ENCODE measurements around the gene CATSPERD. TPM values are rescaled to one million over a fixed set of nuclear protein-coding genes. Genes with fewer than 3 reads are reported as not detected.

The CATSPERD gene
- total and polyA plus RNA-seq, 9 of the 15 experiments (the other 6 are each of a cell fraction or from before 2014, with no cell fraction given) = not detected

GRCh38 chr19:5696196-5697021, 24.0 kb upstream of the CATSPERD start:
- 91% methylated on average over 20 of the region's 42 CpGs for WGBS (ENCODE audit: insufficient coverage, low coverage, missing lambda C conversion rate)
- Histone ChIP-seq H3K27me3 (ENCODE audit: control insufficient read depth in 2 of 2, insufficient read depth in 2 of 2, low read length in 2 of 2) (no peaks in the 10 kb centered on the region), H3K9me1 (ENCODE audit: control insufficient read depth, insufficient read depth, low read length) (peaks cover 17% of the 10 kb centered on the region), H2AFZ (ENCODE audit: low read depth, low read length) (no peak overlapping the region), H3K36me3 (ENCODE audit: control insufficient read depth, insufficient read depth, low read length) (peaks cover 98% of the 10 kb centered on the region), H3K9me3 (replicated peaks; ENCODE audit: control insufficient read depth, insufficient read depth, low read depth, low read length) (no peaks in the 10 kb centered on the region), H3K4me1 (replicated peaks in 1 of 2; ENCODE audit: control insufficient read depth in 2 of 2, insufficient read depth in 2 of 2, low read length in 2 of 2) (peaks cover 14 to 74% of the 10 kb centered on the region in 2 experiments), H3K9ac (ENCODE audit: insufficient read depth in 1 of 2, low read depth in 2 of 2, low read length in 2 of 2) (no peak overlapping the region; a peak in 1 of 4 replicates), H3K4me2 (ENCODE audit: insufficient read depth, low read length) (no peak overlapping the region), H3K79me2 (ENCODE audit: control insufficient read depth, insufficient read depth, low read length) (peaks cover 59% of the 10 kb centered on the region), H3K27ac (ENCODE audit: extremely low read depth, low read depth, low read length) (no peak overlapping the region), H3K4me3 (no peak overlapping the region), H4K20me1 (replicated peaks; ENCODE audit: control insufficient read depth, insufficient read depth, low read length) (peaks cover 57% of the 10 kb centered on the region)
- DNase-seq (ENCODE audit: extremely low read depth in 1 of 4, low spot score in 3 of 4) (no peak), FAIRE-seq (no peak), ATAC-seq (no peak)
- ChIA-PET POLR2A (interaction anchor here (0.6 to 1.7 kb wide), 4 partner anchors 10 to 22 kb away, joined by 3 to 6 read pairs (median 4); no protein-coding TSS in a partner anchor), CTCF (ENCODE audit: low intra/inter-chr PET ratio) (no interaction called here)
- intact Hi-C loops (cut with micrococcal nuclease) (no loop called here), in situ Hi-C loops (cut with MboI) (no loop called here)
- no TSS peak for BruUV-seq (replicated peaks)
- TF ChIP-seq SUPT5H (IDR thresholded peaks at IDR 0.05) (0 out of 2 replicates have a peak, but pooled peaks have one; percentile 22), RUNX1 (IDR thresholded peaks at IDR 0.05; ENCODE audit: low read depth) (no peak), FOS (IDR thresholded peaks at IDR 0.05; ENCODE audit: extremely low read depth, insufficient read length) (no peak), RBM22 (IDR thresholded peaks at IDR 0.05; ENCODE audit: low read depth, low read length, poor library complexity, severe bottlenecking) (peak; percentile 69), NR2C2 (CRISPR knock-in tag; IDR thresholded peaks at IDR 0.05) (no peak), NR2C2 (tag; IDR thresholded peaks at IDR 0.05) (peak; percentile 45; the same call in 1 of the 2 replicates), HMGN3 (IDR thresholded peaks at IDR 0.05; ENCODE audit: borderline replicate concordance, extremely low read depth, insufficient read length, low read depth, low read length) (no peak), SRSF3 (IDR thresholded peaks at IDR 0.05; ENCODE audit: insufficient read depth, low read length) (no peak), MEF2D (tag; conservative IDR thresholded peaks at IDR 0.05; ENCODE audit: low read depth) (no peak), E2F3 (CRISPR knock-in tag; IDR thresholded peaks at IDR 0.05) (no peak), TSHZ1 (CRISPR knock-in tag; IDR thresholded peaks at IDR 0.05) (no peak), PHF20 (IDR thresholded peaks at IDR 0.05; ENCODE audit: partially characterized antibody) (no peak), ZNF830 (CRISPR knock-in tag; IDR thresholded peaks at IDR 0.05) (no peak), USF1 (CRISPR knock-in tag; IDR thresholded peaks at IDR 0.05) (no peak), ZNF77 (CRISPR knock-in tag; IDR thresholded peaks at IDR 0.05) (no peak), ZNF217 (CRISPR knock-in tag; IDR thresholded peaks at IDR 0.05) (no peak), PCBP2 (IDR thresholded peaks at IDR 0.05; ENCODE audit: low read depth, low read length, poor library complexity, severe bottlenecking) (no peak)

Measured in K562 (cell line).